C1 segment of cervical spinal cord (tissue), 14 donors: ENCODE data around the gene OR1D2.
"Not testable (repeated sequence)": the region's sequence is repeated elsewhere in the genome, so short reads cannot be mapped to it uniquely, and the experiment has no call there.

Experiments used
- DNase-seq, 14 donors: peaks; one replicate each; lab custom pipeline; 2025; lab: John Stamatoyannopoulos, UW

OR1D2 gene

DNA sequence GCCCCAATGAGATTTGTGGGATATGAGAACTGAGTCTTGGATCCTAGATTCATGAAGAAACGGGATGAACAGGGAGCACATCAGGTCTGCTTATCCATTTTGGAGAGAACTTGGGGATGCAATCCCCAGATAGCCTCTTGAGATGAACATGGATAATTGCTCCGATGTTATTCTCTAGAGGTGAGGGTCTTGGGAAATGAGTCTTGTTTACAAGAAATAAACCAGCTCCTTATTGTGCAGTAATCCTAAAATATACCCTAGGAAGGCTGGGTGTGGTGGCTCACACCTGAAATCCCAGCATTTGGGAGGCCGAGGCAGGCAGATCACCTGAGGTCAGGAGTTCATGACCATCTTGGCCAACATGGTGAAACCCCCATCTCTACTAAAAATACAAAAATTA is at the start of gene OR1D2:
TSS of gene OR1D2 (minus strand) at position 101 of the 400 bp plus-strand sequence. CDS start 11,426 bp downstream, outside the sequence.
- DNase-seq, result no peak

DNA sequence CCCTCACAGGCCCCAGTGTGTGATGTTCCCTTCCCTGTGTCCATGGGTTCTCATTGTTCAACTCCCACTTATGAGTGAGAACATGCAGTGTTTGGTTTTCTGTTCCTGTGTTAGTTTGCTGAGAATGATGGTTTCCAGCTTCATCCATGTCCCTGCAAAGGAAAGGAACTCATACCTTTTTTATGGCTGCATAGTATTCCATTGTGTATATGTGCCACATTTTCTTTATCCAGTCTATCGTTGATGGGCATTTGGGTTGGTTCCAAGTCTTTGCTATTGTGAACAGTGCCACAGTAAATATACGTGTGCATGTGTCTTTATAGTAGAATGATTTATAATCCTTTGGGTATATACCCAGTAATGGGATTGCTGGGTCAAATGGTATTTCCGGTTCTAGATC is 33.3 kb upstream of the OR1D2 start:
- DNase-seq, result not testable (repeated sequence)

- DNase-seq, result no peak
These were observed 23.2 kb upstream of the OR1D2 start, which contains the start of gene OR1G1 for GRCh38 chr17:3127451-3127850. Gene OR1G1, minus strand, starts transcription at chr17:3127551. Its CDS starts 0 bp downstream, at chr17:3127551.

DNA sequence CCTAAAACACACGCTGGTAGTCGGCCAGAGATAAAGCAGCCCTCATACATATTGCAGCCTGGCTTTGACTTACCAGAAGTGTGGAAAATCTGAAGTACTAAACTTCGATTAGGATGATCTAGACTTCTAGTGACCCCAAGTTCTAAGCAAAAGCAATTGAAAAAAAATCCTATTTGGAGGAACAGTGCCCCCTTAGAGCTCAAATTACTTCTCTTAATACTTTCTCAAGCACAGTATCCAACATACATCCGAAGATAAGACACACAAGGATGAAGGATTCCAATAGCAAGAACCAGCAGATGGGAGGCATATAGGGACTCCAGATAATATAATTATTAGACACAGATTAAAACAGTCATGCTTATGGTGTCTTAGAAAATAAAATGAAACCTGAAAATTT is 30.4 kb downstream of the OR1D2 start:
- DNase-seq, result not testable (repeated sequence)

DNA sequence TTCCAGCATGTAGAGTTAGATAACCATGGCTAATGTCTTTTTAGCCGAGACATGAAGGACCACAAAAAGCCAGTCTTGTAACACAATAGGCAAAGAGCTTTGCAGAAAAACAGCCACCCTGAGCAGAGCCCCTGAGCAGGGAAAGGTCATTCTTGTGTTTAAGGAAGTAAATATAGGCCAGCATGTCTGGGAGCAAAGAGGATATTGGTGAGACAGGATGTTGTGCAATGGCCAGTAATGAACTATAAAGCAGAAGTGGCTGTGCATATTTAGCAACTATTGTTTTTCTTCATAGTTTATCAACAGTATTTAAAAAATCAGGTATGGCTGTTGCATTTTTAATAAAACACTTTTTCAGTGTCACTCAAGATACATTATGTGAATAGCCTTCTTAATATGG is 39.0 kb downstream of the OR1D2 start:
- DNase-seq, result peak in 1 of 14 donors; percentile 4

- not testable (repeated sequence) for DNase-seq
These were observed 40.7 kb downstream of the OR1D2 start, which contains the start of gene OR1D5 for GRCh38 chr17:3063507-3063906. Gene OR1D5, minus strand, starts transcription at chr17:3063607. Its CDS starts 0 bp downstream, at chr17:3063607.

DNA sequence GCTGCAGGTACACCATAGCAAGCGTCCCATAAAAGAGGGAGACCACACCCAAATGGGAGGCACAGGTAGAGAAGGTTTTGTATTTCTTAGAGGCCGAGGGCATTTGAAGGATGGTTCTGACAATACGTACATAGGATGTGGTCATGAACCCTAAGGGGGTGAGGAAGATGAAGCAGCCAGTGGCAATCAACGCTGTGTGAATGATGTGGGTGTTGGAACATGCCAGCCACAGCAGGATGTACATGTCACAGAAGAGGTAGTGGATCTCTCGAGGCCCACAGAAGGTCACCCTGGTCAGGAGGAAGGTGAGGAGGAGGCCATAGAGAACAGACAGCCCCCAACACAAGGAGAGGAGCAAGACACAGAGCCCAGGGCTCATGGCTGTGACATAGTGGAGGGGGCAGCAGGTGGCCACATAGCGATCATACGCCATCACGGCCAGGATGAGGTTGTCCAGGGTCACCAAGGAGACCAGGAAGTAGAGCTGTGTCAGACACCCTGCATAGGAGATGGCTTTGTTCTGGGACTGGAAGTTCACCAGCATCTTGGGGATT is 41.3 kb downstream of the OR1D2 start:
- not testable (repeated sequence) for DNase-seq

DNA sequence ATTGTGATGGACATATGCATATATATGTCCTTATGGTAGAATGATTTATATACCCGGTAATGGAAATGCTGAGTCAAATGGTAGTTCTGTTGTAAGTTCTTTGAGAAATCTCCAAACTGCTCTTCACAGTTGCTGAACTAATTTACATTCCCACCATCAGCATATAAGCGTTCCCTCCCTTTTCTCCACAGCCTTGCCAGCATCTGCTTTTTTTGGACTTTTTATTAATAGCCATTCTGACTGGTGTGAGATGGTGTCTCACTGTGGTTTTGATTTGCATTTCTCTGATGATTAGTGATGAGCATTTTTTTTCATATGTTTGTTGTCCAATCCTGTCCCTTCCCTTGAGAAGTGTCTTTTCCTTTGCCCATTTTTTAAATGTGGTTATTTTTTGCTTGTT is 49.4 kb downstream of the OR1D2 start:
- not testable (repeated sequence) for DNase-seq

DNA sequence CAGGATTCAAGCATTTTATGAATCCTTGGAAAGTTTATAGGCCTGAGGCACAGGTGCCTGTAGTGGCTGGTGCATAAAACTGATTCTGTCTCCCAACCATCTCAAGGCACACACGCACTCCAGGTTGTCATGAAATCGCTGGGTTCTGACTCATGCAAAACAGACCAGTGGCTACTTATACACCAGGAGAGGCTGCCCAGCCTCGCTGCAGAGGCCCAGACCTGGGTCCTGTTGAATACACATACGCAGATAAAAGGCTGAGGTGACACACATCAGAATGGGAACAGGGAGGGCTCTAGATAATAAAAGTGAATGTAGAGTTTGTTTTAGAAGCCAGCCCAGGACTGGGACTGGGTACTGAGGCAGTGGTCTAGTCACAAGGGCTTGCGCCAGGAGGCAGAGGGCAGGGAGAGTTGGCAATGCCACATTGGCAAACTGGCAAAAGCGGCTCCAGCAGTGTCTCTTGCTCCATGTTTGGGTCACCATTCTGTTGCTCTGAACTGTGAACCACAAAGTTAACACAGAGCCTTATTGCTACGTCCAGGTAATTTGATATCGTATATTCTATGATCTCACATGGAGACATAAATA is 54.4 kb downstream of the OR1D2 start:
- no peak for DNase-seq

- DNase-seq, result peak; percentile 73 to 99 (median 95)
These were observed 55.3 kb downstream of the OR1D2 start for GRCh38 chr17:3048727-3049471.

DNA sequence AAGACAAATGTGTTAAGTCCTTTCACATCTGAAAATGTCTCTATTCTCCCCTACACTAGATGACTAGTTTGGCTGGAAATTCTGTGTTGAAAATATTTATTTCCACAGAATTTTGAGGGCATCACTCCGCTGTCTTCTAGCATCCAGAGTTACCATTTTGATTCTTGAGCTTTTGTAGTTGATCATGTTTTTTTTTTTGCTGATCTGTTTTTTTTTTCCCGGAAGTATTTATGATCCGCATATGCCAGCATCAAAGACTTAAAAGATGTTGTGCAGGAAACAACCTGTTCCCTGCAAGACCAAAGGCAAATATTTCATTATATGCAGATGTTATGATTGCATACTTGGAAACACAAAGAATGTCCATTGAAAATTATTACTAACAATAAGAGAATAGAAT is 57.5 kb downstream of the OR1D2 start:
- no peak for DNase-seq

GRCh38 chr17:3043737-3044365 is 60.4 kb downstream of the OR1D2 start:
- no peak for DNase-seq

- no peak for DNase-seq
These were observed 63.3 kb downstream of the OR1D2 start for GRCh38 chr17:3040882-3041281.

- DNase-seq, result no peak
These were observed 64.5 kb downstream of the OR1D2 start for GRCh38 chr17:3039736-3040135.

DNA sequence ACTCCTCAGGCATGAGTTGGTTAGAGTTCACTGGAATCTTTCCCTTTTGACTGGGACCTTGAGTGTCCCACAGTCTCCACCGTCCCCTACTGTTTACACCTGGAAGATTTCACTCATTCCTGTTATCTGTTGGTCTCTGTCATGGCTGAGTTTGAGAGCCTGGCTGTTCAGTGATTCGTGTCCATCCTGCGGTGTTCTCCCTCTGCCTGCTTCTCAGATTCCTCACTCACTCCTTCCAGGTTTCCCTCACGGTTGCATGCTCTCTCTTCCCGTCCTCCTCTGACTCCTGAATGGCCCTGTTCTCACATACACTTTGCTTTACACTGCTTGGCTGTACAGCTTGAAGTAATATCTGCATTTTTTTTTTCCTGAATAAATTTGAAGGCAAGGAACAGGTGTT is 65.3 kb downstream of the OR1D2 start:
- DNase-seq, result no peak
